HUDEP-2 (cell line): ENCODE measurements around the gene TP53AIP1.

Experiments used
- DNase-seq, 76 experiments: peaks; one replicate each; lab custom pipeline; 2025; ENCODE audit not compliant: unreplicated experiment in 76 of 76; lab: John Stamatoyannopoulos, UW

TP53AIP1 gene

DNA sequence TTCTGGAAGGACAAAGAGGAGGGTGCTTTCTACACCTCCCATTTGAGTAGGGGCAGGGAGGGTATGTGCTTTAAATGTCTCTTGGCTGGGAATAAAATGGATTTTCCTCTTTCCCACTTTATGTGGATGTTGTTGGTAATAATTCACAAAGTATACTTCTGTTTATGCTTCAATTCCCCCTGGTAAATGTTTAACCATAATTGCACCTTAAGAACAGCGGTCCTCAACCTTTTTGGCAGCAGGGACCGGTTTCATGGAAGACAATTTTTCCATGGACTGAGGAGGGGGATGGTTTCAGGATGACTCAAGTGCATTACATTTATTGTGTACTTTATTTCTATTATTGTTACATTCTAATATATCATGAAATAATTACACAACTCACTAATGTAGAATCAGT, 4.0 kb upstream of the TP53AIP1 start:
- no peak for DNase-seq

DNA sequence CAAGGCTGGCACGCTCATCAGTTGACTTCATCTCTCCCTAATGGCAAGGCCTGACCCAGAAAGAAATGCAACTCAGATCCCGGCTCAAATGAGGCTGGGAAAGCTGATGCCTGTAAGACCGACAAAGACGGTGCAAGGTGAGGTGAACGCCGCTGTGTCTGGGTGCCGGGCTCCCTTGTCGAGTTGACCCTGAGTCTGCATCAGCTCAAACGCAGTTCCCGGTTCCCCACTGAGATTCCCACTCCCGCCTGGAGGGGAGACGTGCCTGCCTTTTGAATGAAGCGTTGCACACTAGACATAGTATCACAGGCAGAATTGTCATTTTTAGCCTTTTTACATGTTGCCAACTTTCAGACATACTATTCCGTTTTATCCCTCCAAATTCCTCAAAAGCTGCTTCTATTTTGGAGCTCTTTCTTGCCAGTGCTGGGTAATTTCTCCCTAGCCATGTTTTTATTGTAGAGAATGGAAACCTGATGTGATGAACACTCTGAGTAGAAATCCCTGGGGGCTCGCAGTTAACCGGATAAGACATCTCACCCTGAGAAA, 831 bp upstream of the TP53AIP1 start:
- DNase-seq = no peak

DNA sequence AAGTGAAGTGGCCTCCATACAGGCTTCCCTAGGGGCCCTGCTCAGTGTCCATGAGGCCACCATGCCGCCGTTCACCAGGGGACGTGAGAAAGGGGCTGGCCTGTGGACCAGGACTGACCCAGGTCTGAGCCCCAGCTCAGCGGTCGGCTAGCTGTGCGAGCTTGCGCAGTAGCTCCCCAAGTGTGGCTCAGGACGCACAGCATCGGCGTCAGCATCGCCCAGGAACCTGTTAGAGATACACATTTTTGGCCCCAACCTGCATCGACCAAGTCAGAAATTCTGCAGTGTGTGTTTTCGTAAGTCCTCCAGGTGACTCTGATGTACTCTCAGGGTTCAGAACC, 429 bp downstream of the TP53AIP1 start:
- no peak for DNase-seq

DNA sequence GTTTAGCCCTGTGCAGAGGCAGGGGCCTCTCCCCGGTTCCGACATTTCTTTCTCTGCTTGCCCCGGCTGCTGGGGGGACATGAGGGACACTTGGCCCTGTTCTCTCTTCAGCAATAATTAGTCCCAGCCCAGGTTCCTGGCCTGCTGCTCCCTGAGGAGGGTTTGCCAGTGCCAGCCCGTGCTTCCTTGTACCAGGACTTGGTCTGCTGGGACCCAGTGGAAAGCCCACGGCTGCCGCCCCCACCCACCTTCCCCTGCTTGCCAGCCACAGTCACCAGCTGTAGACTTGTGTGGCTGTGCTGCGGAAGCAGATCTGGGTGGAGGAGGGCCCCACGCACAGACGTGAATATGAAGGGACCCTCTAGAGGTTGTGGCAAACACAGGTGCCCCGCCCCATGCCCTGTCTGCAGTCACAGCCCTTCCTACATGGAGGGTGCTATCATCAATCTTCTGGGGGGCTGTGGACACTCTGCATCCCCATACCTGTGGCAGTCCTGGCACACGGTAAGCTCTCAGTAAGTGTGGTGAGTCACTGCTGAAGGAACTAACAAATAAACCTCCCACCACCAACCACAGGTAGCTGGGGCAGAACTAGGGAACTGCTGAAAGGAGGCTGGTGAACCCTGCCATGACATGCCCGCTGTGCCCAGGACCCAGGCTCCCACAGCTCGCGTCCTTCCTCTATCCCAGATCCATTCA, 949 bp downstream of the TP53AIP1 start:
- no peak for DNase-seq

DNA sequence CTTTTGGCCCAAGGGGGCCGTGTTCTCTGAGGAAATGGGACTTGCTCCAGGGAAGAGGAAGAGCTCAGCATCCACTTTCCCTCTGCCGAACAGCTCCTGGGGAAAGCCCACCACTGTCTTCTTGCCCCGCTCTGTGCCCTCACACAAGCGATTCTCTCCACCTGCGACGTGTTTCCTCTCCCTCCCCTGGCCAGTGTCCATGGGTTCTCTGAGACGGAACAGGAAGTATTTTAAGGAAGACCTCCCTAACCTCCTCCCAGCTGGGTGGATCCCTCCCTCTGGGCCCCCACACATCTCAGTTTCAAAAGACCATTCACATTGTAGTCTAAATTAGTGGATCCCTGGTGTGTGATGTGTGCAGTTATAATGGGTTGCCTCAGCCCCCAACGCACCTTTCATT, 1.6 kb downstream of the TP53AIP1 start:
- DNase-seq = no peak

DNA sequence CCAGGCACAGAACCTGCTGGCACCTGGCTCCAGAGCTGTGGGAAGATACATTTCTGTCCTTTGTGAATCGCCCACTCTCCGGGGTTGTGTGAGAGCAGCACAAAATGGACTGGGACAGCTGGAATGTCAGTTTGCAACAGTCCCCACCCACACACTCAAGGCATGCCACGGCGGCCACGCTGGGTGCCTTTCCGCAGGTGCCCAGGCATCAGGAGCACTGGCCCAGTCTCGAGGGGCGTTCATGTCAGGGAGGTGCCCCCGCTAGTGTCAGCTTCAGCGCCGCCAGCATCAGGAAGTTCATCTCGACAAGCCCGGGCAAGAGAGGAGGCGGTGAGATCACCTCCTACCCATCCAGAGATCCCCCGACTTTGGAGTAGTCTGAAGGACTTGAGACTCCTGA, 2.1 kb downstream of the TP53AIP1 start:
- no peak for DNase-seq

DNA sequence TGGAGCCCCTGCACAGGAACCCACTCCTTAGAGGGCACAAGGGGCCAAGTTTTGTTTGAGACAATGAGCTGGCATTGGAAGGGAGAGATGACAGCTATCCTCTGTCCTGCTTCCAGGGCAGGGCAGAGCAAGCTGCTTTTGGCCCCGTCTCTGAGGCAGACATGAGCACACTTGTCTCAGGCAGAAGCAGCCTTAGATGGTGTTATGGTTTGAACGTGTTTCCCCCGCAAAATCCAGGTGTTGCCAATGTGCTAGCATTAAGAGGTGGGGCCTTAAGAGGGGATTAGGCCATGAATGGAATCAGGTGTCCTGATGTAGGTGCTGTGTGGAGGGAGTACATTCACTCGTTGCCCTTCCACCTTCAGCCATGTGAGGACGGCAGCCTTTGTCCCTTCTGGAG, 2.5 kb downstream of the TP53AIP1 start:
- DNase-seq = no peak

DNA sequence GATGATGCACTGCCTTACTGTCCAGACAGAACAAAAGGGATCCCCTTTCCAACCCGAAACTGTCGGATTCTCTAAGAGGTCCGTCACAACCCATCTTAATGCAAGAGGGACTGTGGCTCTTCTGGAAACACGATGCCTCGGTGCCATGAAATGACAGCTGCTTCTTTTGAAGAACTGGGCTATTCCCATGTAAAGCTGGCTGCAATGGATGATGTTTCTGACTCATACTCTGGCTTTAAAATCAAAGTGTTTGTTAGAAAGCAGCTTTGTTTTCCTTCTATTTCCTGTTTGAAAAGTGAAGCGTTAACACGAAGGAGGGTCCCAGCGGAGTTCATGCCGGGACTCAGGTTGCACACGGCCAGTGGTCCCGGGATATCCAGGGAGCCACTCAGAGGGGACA, 3.1 kb downstream of the TP53AIP1 start:
- no peak for DNase-seq

DNA sequence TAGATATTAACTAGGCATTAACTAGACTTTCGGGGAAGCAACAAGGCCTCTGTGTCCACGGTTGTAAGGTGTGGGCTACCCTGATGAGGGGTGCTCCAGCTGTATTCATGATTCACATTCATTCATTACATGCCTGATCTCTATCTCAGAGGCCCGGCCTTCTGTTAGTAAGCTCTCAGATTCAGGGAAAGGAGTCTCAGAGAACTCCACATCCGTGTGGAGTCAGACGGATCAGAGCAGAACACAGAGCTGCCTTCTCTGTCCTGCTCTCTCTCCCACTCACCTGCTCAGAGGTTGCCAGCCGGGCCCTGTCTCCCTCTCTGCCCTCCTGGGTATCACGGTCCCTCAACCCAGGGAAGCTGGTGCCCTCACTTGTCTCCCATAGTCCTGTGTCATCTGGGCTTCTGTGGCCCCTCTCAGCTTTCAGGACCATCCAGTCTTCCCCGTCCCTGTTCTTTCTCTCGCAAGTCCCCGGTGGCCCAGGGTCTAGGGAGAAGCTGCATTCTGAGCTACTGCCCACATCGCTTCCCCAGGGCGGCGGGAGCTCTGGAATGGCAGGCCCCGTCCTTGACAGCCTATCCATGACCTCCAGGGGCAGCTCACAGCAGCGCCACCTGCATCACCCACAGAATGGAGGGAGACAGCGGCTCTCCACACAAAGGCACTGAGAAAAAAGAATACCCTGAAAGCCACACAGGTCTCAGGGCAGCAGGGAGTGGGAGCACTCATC, 4.3 kb downstream of the TP53AIP1 start:
- no peak for DNase-seq

DNA sequence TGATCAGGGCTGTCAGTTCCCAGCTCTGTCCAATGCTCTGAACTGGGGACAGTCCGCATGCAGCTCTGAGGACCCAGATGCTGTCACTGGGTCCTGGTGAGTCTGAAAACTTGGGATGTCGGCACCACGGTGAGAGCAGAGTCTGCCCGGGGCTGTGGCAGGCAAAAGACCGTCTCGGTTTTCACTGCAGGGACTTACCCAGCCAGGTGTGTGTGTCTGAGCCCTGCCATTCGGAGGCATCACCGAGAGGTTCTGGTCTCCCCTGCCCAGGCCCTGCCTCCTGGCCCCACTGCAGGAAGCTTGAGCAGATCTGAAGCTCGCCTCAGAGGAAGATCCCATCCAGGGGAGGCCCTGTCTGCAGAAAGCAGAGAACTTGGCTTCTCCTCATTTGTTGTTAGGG, 5.2 kb downstream of the TP53AIP1 start:
- DNase-seq = no peak

DNA sequence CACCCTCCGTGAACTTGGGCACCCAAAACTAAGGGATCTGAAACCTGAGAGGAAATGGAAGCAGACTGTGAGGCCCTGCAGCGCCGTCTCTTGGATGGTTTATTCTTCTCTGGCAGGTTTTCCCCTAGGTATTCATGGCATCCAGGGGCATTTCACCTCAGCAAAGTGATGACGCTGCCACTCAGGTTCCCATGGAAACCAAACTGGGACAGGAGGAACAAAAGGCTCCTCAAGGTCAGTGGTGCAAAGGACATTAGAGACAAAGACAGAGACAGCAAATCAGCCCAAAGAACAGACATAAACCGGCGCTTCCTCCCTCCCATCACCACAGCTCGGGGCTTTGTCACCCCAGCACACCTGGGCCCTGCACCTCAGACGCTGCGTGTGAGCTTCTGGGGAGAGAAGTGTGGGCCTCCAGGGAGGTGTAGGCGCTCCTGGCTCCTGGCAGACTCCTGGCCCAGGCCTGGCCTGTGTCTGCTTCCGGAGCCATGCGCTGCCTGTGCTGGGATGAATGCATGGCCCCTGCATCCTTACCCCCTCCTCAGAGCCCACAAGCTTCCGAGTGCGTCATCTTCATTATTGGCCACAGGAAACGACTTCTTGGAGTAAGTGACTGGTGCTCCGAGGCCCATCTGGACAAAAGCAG, 5.9 kb downstream of the TP53AIP1 start:
- no peak for DNase-seq

DNA sequence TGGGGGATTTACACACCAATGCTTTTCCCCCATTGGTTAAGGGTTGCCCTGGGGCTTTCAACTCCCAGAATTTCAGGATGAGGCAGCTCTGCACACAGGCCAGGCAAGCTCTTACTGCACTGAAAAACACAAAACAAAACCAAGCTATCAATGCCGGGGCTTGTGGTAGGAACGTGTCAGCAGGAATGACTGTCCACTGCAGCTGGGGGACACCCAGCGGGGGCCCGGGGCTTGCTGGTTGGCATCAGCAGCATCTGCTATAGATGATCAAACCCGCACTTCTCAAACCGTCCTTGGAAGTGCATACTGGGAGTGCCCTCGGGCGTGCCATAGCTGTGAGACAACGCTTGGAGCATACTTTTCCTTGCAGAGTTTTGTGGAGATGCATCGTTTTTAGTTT, 7.7 kb downstream of the TP53AIP1 start:
- DNase-seq = no peak

DNA sequence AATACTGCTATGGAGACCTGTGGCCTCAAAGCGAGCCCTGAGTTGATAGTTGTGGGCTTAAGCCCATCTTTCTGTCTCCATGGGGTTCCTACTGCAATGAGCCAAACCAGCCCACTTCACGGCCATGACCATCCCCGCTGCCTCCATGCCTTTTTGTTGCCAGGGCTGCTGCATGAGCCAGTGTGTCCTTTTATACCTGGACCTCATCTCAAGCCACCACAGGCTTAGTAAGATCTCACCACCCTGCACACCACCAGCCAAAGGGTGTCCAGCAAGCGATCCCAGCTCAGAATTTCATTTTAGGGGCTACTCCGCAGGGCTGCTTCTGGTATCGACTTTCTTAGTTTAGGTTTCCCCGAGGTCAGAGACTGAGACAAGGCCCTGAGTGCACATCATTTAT, 8.3 kb downstream of the TP53AIP1 start:
- DNase-seq = no peak

DNA sequence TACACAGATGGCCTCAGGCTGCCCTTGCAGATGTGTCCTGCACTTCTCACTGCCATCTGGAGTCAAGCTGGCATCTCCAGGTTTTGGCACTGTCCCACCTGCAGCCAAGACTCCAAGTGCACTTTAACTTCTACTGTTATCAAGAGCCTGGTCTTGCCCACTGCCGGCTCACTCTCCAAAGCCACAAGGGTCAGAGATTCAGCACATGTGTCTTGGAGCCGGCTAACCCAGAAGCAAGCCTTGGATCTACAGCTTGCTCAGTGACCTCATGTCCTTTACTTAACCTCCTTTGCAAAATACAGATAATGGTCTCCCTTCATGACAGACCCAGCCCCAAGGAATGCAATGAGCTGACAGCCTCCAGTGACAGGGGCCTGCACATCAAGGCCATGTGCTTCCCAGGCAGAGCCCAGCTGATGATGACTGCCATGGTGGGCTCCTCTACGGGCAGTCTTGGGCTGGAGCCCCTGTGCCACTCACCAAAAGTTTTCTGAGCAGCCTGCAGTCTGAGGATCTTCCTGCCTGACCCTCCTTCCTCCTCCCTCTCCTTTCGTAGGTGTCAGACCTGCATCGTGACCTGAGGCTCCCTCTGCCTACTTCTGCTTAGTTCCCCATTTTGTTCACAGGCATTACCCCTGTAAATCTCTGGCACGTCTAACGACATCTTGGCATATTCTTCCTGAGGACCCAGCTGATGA, 9.0 kb downstream of the TP53AIP1 start:
- DNase-seq = no peak

DNA sequence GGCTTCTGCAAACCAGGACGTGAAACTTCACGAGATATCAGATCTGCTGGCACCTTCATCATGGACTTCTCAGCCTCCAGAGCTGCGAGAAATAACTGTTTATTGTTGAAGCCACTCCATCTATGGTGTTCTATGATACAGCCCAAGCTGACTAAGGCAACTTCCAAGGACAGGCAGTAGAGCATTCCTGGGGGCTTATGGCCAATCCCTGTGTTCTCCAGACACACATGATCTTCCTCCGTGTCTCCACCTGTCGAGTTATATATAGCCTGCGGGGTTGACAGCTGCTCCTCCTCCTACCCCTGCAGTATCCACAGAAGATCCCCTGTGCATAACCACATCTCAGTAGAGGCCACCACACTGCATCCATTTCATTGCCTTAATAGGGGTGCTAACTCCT, 11.0 kb downstream of the TP53AIP1 start:
- DNase-seq = no peak

DNA sequence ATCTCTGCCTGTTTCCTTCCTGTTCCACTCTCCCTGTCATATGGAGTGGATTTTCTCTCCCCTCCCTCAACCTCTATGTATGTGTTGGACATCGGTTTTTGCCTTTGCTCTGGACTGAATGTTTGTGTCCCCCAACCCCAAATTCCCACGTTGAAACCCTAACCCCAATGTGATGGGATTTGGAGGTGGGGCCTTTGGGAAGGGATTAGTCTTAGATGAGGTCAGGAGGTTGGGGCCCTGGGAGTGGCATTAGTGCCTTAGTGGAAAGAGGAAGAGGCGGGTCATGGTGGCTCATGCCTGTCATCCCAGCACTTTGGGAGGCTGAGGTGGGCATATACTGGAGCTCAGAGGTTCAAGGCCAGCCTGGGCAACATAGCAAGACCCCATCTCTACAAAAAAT, 11.6 kb downstream of the TP53AIP1 start:
- DNase-seq = no peak

DNA sequence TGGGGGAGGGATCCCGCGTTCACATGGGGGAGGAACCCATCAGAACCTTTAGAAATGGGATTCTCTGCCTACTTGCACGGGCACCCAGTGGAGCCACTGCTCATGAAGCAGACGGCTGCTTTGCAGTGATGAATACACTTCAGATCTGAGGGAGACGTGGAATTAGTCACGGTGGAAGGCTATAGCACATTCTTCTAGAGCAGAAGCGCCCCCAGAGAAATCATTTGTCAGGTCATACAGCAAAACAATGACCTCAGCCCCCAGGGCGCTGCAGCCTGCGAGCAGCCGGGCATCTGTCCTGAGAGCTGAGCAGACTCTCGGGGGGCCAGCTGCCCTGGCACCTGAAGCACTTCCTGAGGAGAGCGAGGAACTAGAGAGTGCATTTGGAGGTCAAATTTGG, 12.7 kb downstream of the TP53AIP1 start:
- DNase-seq = no peak

DNA sequence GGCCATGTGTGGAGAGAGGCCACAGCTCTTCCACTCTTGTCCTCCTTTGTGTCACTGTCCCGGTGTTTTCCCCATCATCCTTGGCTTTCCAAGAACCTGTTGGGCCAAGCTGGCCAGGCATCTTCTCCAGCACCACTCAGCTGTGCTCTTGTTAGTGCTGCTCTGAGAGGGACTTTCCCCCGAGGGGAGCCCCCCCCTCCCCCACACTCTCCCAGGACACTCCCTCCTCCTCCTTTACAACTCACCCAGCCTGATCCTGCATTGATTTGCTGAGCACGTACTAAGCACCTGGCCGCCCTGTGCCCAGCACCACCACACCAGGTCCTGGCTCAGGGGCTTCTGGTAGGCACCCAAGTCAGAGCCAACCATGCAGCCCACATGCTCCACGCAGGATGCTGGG, 13.2 kb downstream of the TP53AIP1 start:
- no peak for DNase-seq

DNA sequence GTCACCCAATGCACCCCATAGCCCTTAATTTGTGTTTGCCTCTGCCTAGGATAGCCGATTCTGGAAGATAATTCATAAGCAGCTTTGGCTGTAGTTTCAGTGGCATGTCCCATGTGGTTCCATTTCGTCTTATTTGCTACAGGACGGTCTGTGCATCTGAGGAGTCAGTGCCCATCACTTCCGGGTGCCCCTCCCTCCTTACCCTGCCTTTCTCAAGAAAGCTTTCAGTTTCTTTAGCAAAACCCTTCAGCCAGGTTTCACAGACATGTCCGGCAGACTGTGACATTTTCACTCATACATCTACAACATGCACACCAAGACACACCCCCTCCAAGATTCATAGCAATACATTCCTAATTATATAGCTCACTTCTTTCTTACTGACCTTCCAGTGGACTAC, 14.3 kb downstream of the TP53AIP1 start:
- no peak for DNase-seq

DNA sequence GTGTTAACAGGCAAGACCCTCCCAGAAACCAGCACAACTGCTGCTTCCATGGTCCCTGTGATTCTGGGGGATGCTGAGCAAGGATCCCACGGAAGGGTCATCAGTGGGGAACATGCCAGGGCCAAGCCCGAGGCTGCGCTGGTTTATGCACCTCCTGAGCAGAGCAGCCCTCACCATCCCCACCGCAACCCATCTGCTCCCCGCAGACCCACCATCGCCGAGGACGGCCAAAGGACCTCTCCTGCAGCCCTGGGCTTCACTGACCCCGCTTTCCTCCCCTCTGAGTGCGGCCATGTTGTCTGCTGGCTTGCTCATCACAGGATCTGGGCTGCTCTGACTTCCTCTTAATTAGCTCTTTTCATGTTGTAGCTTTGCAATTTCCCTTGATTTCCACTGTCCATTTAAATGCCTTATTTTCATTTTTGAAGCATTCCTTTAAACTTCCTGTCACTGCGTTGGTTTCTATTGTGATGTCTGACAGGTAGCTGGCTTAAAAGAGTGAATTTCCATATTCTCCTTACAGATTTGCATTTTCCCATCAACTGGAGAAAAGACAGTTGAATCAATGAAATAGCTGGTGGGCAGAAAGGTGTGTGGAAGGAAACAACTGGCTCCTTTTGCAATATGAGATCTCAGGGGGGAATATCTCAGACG, 14.9 kb downstream of the TP53AIP1 start:
- DNase-seq = no peak

DNA sequence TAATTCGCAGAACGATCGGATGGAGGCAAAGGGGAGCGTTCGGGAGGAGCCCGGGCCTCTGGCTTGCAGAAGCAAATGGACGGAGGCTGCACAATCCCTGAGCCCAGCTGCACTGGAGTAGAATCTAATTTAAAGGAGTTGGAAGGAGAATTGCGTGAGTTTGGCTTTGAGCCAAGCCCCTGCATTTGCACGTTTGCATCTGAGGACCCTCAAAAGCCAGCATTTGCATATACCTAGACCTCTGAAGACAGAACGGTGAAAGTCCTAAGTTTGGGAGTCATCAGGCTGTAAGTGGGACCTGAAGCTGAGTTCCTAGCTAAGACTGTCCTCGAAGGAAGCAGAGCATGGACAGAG, 15.6 kb downstream of the TP53AIP1 start:
- DNase-seq = no peak
